Upper lobe of left lung (tissue), 4 donors: ENCODE measurements around the gene MIB1.

Experiments
- POLR2A ChIP-seq, 4 donors: fragments of 450-650 bp; IDR thresholded peaks; one replicate each; pipeline ENCODE4 v1.5.1; 2016 to 2017; ENCODE audit warnings: antibody characterized with exemption in 4 of 4, mild to moderate bottlenecking in 2 of 4
- TF ChIP-seq, protein P1 (sequence below), 6 experiments: fragments of 450-650 bp in 4 of 6; fragments of 200-600 bp in 2 of 6; sonication (generic) in 2 of 6; IDR thresholded peaks; one replicate each; pipeline ENCODE4 v1.5.1; 2016 to 2019; ENCODE audit warnings: antibody characterized with exemption in 6 of 6

DNA sequence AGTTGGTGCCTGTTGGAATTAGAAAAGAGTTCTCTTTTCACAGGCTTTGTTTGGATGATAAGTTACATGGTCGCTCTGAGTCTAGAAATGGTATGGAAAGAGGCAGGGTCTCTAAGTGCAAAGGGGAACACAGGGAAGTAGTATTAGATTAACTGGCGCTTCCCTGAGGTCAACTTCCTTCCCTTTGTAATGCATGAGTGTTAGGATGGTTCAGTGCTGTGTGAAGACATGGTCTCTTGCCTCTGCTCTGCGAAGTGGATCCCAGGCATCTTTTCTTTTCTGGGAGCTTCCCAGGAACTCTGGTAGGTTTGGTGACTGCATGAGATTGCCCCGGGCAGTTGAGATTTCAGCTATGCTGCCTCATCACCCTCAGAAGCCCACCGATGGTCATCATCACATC, 170.3 kb downstream of the MIB1 start:
- TF ChIP-seq POLR2A (IDR thresholded peaks at IDR 0.05), result no peak
- TF ChIP-seq, protein P1, sequence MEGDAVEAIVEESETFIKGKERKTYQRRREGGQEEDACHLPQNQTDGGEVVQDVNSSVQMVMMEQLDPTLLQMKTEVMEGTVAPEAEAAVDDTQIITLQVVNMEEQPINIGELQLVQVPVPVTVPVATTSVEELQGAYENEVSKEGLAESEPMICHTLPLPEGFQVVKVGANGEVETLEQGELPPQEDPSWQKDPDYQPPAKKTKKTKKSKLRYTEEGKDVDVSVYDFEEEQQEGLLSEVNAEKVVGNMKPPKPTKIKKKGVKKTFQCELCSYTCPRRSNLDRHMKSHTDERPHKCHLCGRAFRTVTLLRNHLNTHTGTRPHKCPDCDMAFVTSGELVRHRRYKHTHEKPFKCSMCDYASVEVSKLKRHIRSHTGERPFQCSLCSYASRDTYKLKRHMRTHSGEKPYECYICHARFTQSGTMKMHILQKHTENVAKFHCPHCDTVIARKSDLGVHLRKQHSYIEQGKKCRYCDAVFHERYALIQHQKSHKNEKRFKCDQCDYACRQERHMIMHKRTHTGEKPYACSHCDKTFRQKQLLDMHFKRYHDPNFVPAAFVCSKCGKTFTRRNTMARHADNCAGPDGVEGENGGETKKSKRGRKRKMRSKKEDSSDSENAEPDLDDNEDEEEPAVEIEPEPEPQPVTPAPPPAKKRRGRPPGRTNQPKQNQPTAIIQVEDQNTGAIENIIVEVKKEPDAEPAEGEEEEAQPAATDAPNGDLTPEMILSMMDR (IDR thresholded peaks at IDR 0.05), result no peak
